Measurements from ENCODE around the gene DCAF11. TPM values are rescaled to one million over a fixed set of nuclear protein-coding genes. Genes with fewer than 3 reads are reported as not detected.

DCAF11 gene
- total and polyA plus RNA-seq, 2 of the 13 experiments (the other 11 are each of a cell fraction or from before 2014, with no cell fraction given): 150 to 257 TPM

GRCh38 chr14:24141097-24141880, 26.7 kb downstream of the DCAF11 start, which contains the start of gene EMC9 (continued):
- no peak; the same call in 1 of the 2 replicates for TF ChIP-seq TCF7 (IDR thresholded peaks at IDR 0.05; ENCODE audit: low read depth)
- TF ChIP-seq, protein P1, sequence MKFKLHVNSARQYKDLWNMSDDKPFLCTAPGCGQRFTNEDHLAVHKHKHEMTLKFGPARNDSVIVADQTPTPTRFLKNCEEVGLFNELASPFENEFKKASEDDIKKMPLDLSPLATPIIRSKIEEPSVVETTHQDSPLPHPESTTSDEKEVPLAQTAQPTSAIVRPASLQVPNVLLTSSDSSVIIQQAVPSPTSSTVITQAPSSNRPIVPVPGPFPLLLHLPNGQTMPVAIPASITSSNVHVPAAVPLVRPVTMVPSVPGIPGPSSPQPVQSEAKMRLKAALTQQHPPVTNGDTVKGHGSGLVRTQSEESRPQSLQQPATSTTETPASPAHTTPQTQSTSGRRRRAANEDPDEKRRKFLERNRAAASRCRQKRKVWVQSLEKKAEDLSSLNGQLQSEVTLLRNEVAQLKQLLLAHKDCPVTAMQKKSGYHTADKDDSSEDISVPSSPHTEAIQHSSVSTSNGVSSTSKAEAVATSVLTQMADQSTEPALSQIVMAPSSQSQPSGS (CRISPR knock-in tag; IDR thresholded peaks at IDR 0.05): peak; percentile 84
- TF ChIP-seq RELA (CRISPR knock-in tag; IDR thresholded peaks at IDR 0.05): peak; percentile 84
- peak; percentile 43; the same call in 1 of the 2 replicates for TF ChIP-seq PPARG (CRISPR knock-in tag; conservative IDR thresholded peaks at IDR 0.05)
- TF ChIP-seq, protein P2, sequence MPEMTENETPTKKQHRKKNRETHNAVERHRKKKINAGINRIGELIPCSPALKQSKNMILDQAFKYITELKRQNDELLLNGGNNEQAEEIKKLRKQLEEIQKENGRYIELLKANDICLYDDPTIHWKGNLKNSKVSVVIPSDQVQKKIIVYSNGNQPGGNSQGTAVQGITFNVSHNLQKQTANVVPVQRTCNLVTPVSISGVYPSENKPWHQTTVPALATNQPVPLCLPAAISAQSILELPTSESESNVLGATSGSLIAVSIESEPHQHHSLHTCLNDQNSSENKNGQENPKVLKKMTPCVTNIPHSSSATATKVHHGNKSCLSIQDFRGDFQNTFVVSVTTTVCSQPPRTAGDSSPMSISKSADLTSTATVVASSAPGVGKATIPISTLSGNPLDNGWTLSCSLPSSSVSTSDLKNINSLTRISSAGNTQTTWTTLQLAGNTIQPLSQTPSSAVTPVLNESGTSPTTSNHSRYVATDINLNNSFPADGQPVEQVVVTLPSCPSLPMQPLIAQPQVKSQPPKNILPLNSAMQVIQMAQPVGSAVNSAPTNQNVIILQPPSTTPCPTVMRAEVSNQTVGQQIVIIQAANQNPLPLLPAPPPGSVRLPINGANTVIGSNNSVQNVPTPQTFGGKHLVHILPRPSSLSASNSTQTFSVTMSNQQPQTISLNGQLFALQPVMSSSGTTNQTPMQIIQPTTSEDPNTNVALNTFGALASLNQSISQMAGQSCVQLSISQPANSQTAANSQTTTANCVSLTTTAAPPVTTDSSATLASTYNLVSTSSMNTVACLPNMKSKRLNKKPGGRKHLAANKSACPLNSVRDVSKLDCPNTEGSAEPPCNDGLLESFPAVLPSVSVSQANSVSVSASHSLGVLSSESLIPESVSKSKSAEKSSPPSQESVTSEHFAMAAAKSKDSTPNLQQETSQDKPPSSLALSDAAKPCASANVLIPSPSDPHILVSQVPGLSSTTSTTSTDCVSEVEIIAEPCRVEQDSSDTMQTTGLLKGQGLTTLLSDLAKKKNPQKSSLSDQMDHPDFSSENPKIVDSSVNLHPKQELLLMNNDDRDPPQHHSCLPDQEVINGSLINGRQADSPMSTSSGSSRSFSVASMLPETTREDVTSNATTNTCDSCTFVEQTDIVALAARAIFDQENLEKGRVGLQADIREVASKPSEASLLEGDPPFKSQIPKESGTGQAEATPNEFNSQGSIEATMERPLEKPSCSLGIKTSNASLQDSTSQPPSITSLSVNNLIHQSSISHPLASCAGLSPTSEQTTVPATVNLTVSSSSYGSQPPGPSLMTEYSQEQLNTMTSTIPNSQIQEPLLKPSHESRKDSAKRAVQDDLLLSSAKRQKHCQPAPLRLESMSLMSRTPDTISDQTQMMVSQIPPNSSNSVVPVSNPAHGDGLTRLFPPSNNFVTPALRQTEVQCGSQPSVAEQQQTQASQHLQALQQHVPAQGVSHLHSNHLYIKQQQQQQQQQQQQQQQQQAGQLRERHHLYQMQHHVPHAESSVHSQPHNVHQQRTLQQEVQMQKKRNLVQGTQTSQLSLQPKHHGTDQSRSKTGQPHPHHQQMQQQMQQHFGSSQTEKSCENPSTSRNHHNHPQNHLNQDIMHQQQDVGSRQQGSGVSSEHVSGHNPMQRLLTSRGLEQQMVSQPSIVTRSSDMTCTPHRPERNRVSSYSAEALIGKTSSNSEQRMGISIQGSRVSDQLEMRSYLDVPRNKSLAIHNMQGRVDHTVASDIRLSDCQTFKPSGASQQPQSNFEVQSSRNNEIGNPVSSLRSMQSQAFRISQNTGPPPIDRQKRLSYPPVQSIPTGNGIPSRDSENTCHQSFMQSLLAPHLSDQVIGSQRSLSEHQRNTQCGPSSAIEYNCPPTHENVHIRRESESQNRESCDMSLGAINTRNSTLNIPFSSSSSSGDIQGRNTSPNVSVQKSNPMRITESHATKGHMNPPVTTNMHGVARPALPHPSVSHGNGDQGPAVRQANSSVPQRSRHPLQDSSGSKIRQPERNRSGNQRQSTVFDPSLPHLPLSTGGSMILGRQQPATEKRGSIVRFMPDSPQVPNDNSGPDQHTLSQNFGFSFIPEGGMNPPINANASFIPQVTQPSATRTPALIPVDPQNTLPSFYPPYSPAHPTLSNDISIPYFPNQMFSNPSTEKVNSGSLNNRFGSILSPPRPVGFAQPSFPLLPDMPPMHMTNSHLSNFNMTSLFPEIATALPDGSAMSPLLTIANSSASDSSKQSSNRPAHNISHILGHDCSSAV (CRISPR knock-in tag; IDR thresholded peaks at IDR 0.05; ENCODE audit: borderline replicate concordance): peak; percentile 95
- TF ChIP-seq SP1 (IDR thresholded peaks at IDR 0.05): no peak
- peak; percentile 92 for TF ChIP-seq SP1 (CRISPR knock-in tag; IDR thresholded peaks at IDR 0.05)
- TF ChIP-seq, protein P3, sequence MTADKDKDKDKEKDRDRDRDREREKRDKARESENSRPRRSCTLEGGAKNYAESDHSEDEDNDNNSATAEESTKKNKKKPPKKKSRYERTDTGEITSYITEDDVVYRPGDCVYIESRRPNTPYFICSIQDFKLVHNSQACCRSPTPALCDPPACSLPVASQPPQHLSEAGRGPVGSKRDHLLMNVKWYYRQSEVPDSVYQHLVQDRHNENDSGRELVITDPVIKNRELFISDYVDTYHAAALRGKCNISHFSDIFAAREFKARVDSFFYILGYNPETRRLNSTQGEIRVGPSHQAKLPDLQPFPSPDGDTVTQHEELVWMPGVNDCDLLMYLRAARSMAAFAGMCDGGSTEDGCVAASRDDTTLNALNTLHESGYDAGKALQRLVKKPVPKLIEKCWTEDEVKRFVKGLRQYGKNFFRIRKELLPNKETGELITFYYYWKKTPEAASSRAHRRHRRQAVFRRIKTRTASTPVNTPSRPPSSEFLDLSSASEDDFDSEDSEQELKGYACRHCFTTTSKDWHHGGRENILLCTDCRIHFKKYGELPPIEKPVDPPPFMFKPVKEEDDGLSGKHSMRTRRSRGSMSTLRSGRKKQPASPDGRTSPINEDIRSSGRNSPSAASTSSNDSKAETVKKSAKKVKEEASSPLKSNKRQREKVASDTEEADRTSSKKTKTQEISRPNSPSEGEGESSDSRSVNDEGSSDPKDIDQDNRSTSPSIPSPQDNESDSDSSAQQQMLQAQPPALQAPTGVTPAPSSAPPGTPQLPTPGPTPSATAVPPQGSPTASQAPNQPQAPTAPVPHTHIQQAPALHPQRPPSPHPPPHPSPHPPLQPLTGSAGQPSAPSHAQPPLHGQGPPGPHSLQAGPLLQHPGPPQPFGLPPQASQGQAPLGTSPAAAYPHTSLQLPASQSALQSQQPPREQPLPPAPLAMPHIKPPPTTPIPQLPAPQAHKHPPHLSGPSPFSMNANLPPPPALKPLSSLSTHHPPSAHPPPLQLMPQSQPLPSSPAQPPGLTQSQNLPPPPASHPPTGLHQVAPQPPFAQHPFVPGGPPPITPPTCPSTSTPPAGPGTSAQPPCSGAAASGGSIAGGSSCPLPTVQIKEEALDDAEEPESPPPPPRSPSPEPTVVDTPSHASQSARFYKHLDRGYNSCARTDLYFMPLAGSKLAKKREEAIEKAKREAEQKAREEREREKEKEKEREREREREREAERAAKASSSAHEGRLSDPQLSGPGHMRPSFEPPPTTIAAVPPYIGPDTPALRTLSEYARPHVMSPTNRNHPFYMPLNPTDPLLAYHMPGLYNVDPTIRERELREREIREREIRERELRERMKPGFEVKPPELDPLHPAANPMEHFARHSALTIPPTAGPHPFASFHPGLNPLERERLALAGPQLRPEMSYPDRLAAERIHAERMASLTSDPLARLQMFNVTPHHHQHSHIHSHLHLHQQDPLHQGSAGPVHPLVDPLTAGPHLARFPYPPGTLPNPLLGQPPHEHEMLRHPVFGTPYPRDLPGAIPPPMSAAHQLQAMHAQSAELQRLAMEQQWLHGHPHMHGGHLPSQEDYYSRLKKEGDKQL (CRISPR knock-in tag; IDR thresholded peaks at IDR 0.05; ENCODE audit: low read depth): peak; percentile 12; the same call in 1 of the 2 replicates
- TF ChIP-seq ESRRA (CRISPR knock-in tag; IDR thresholded peaks at IDR 0.05; ENCODE audit: low read depth): peak; percentile 75; the same call in 1 of the 2 replicates
- no peak for TF ChIP-seq ZNF280B (CRISPR knock-in tag; IDR thresholded peaks at IDR 0.05; ENCODE audit: borderline replicate concordance)
